Mesendoderm (in vitro differentiated cells): ENCODE measurements around the gene SPACA4.
"Not testable (repeated sequence)": the region's sequence is repeated elsewhere in the genome, so short reads cannot be mapped to it uniquely, and the experiment has no call there.

Experiments used
- DNase-seq: peaks from one replicate; pipeline ENCODE4 v3.0.0; 2013
- H2AK5ac ChIP-seq: 2 replicates; pipeline ENCODE4 v1.6.1; 2013; ENCODE audit warnings: low read length, inconsistent platforms
- H2BK120ac ChIP-seq: 2 replicates; pipeline ENCODE4 v1.6.1; 2013; ENCODE audit warnings: low read depth, mild to moderate bottlenecking, low read length, moderate library complexity, mixed read lengths
- H2BK15ac ChIP-seq: replicated peaks from 2 replicates; pipeline ENCODE4 v1.6.1; 2013; ENCODE audit warnings: low read depth, mild to moderate bottlenecking, moderate library complexity
- H2BK5ac ChIP-seq: 2 replicates; pipeline ENCODE4 v1.6.1; 2013; ENCODE audit warnings: low read length, inconsistent platforms
- H3K18ac ChIP-seq: 2 replicates; pipeline ENCODE4 v1.6.1; 2013; ENCODE audit warnings: mild to moderate bottlenecking, low read length, mixed read lengths
- H3K23ac ChIP-seq: one replicate; pipeline ENCODE4 v1.6.1; 2013; ENCODE audit warnings: low read length
- H3K27ac ChIP-seq: 2 replicates; pipeline ENCODE4 v1.5.1; 2013; ENCODE audit warnings: low read depth, mild to moderate bottlenecking, inconsistent platforms, low read length, moderate library complexity
- H3K27me3 ChIP-seq: 2 replicates; pipeline ENCODE4 v1.6.1; 2013; ENCODE audit warnings: low read length, control low read depth, mild to moderate bottlenecking, inconsistent platforms; ENCODE audit not compliant: insufficient read depth, poor library complexity
- H3K36me3 ChIP-seq: 2 replicates; pipeline ENCODE4 v1.6.1; 2013; ENCODE audit warnings: low read length, inconsistent platforms; ENCODE audit not compliant: control insufficient read depth, insufficient read depth
- H3K4ac ChIP-seq: one replicate; pipeline ENCODE4 v1.6.1; 2013; ENCODE audit warnings: low read depth, mild to moderate bottlenecking, low read length, moderate library complexity
- H3K4me1 ChIP-seq: 2 replicates; pipeline ENCODE4 v1.6.1; 2013; ENCODE audit warnings: low read depth, low read length, inconsistent platforms; ENCODE audit not compliant: control insufficient read depth
- H3K4me2 ChIP-seq: 2 replicates; pipeline ENCODE4 v1.6.1; 2013; ENCODE audit warnings: low read length
- H3K4me3 ChIP-seq: 2 replicates; pipeline ENCODE4 v1.5.1; 2013; ENCODE audit warnings: mild to moderate bottlenecking, low read length
- H3K56ac ChIP-seq: one replicate; pipeline ENCODE4 v1.6.1; 2013; ENCODE audit warnings: low read length
- H3K79me1 ChIP-seq: 2 replicates; pipeline ENCODE4 v1.6.1; 2013; ENCODE audit warnings: low read length, inconsistent platforms
- H3K79me2 ChIP-seq: 2 replicates; pipeline ENCODE4 v1.6.1; 2013; ENCODE audit warnings: mild to moderate bottlenecking, low read length; ENCODE audit not compliant: control insufficient read depth, insufficient read depth
- H3K9ac ChIP-seq: 2 replicates; pipeline ENCODE4 v1.6.1; 2013; ENCODE audit warnings: low read length, inconsistent platforms
- H4K5ac ChIP-seq: one replicate; pipeline ENCODE4 v1.6.1; 2013; ENCODE audit warnings: low read length
- H4K8ac ChIP-seq: one replicate; pipeline ENCODE4 v1.6.1; 2013; ENCODE audit warnings: low read depth, mild to moderate bottlenecking, control low read depth, low read length, moderate library complexity
- WGBS: extraction: QIAGEN DNeasy Blood & Tissue Kit; methylation state at CpG from one replicate; pipeline ENCODE4 v1.1.7; 2013; ENCODE audit warnings: low lambda C conversion rate, missing lambda C conversion rate; ENCODE audit not compliant: insufficient coverage; ENCODE audit errors: extremely low coverage; 5-methylcytosine and 5-hydroxymethylcytosine counted together

SPACA4 gene

GRCh38 chr19:48575931-48576622 is 30.5 kb upstream of the SPACA4 start:
- no peak for DNase-seq
- Histone ChIP-seq H4K8ac (no peak overlapping the region), H3K4me1 (no peaks in the 10 kb centered on the region), H3K27ac (no peak overlapping the region), H3K23ac (no peak overlapping the region), H3K4ac (no peak overlapping the region), H2BK15ac (no peak overlapping the region), H3K79me2 (no peaks in the 10 kb centered on the region), H3K36me3 (no peaks in the 10 kb centered on the region), H2BK5ac (no peak overlapping the region), H3K79me1 (no peaks in the 10 kb centered on the region), H3K27me3 (no peaks in the 10 kb centered on the region), H3K4me2 (no peak overlapping the region), H3K56ac (no peak overlapping the region), H3K4me3 (no peak overlapping the region), H3K9ac (no peak overlapping the region), H4K5ac (no peak overlapping the region), H2BK120ac (no peak overlapping the region), H3K18ac (no peak overlapping the region), H2AK5ac (no peak overlapping the region)
- WGBS = no CpG with 5 or more reads among the region's 23 CpGs

- not testable (repeated sequence) for H3K18ac ChIP-seq, H2BK5ac ChIP-seq, H2AK5ac ChIP-seq
These were observed 28.6 kb upstream of the SPACA4 start for GRCh38 chr19:48577908-48578307.

GRCh38 chr19:48578891-48579290 is 27.7 kb upstream of the SPACA4 start:
- Histone ChIP-seq H3K9ac (no peak overlapping the region), H3K4ac (no peak overlapping the region), H3K4me1 (no peaks in the 10 kb centered on the region), H3K79me1 (no peaks in the 10 kb centered on the region), H3K79me2 (no peaks in the 10 kb centered on the region), H3K36me3 (no peaks in the 10 kb centered on the region), H3K23ac (no peak overlapping the region), H3K18ac (no peak overlapping the region), H3K27ac (no peak overlapping the region), H2BK120ac (no peak overlapping the region), H3K56ac (no peak overlapping the region), H4K5ac (no peak overlapping the region), H3K4me3 (no peak overlapping the region), H4K8ac (no peak overlapping the region), H2AK5ac (no peak overlapping the region), H3K27me3 (no peaks in the 10 kb centered on the region), H3K4me2 (no peak overlapping the region), H2BK15ac (no peak overlapping the region), H2BK5ac (no peak overlapping the region)
- no peak for DNase-seq
- no CpG with 5 or more reads among the region's 3 CpGs for WGBS

More at GRCh38 chr19:48577908-48578307, 28.6 kb upstream of the SPACA4 start:
- not testable (repeated sequence) for H3K27ac ChIP-seq, H2BK120ac ChIP-seq, H3K79me2 ChIP-seq, H3K27me3 ChIP-seq, H3K9ac ChIP-seq, H3K36me3 ChIP-seq, H3K4me3 ChIP-seq, H3K23ac ChIP-seq, H4K5ac ChIP-seq, DNase-seq, H3K56ac ChIP-seq, H2BK15ac ChIP-seq, H3K4ac ChIP-seq, H3K4me1 ChIP-seq, H3K4me2 ChIP-seq, H3K79me1 ChIP-seq, H4K8ac ChIP-seq
- no CpG with 5 or more reads among the region's 7 CpGs for WGBS

- Histone ChIP-seq H3K4me3 (no peak overlapping the region), H3K9ac (no peak overlapping the region), H2BK5ac (no peak overlapping the region), H3K18ac (no peak overlapping the region), H2BK15ac (no peak overlapping the region), H4K8ac (no peak overlapping the region), H4K5ac (no peak overlapping the region), H3K79me1 (no peaks in the 10 kb centered on the region), H3K4me1 (no peaks in the 10 kb centered on the region), H3K36me3 (no peaks in the 10 kb centered on the region), H3K4me2 (no peak overlapping the region), H2AK5ac (no peak overlapping the region), H3K27me3 (no peaks in the 10 kb centered on the region), H3K23ac (no peak overlapping the region), H3K56ac (no peak overlapping the region), H3K79me2 (no peaks in the 10 kb centered on the region), H3K27ac (no peak overlapping the region), H2BK120ac (no peak overlapping the region), H3K4ac (no peak overlapping the region)
- no CpG with 5 or more reads among the region's 2 CpGs for WGBS
- DNase-seq = no peak
These were observed 24.4 kb upstream of the SPACA4 start for GRCh38 chr19:48582168-48582567.

GRCh38 chr19:48587387-48587786 is 19.2 kb upstream of the SPACA4 start:
- no peak overlapping the region for H2BK5ac ChIP-seq
- H4K8ac ChIP-seq = no peak overlapping the region
- H3K36me3 ChIP-seq = no peaks in the 10 kb centered on the region
- H3K4ac ChIP-seq = no peak overlapping the region
- no peaks in the 10 kb centered on the region for H3K79me2 ChIP-seq
- no peak overlapping the region for H3K18ac ChIP-seq
- H4K5ac ChIP-seq = no peak overlapping the region
- no peak overlapping the region for H2AK5ac ChIP-seq
- H3K4me1 ChIP-seq = no peaks in the 10 kb centered on the region
- no peaks in the 10 kb centered on the region for H3K79me1 ChIP-seq
- no peak for DNase-seq
- H3K9ac ChIP-seq = no peak overlapping the region
- no CpG with 5 or more reads among the region's 3 CpGs for WGBS
- H3K4me2 ChIP-seq = no peak overlapping the region
- H3K23ac ChIP-seq = no peak overlapping the region
- no peaks in the 10 kb centered on the region for H3K27me3 ChIP-seq
- no peak overlapping the region for H3K56ac ChIP-seq
- no peak overlapping the region for H2BK120ac ChIP-seq
- H2BK15ac ChIP-seq = no peak overlapping the region
- H3K27ac ChIP-seq = no peak overlapping the region
- H3K4me3 ChIP-seq = no peak overlapping the region
